Epithelial cell of proximal tubule (primary cell): ENCODE results near the gene DOCK2. TPM values are rescaled to one million over a fixed set of nuclear protein-coding genes. Genes with fewer than 3 reads are reported as not detected.
"Not testable (repeated sequence)": the region's sequence is repeated elsewhere in the genome, so short reads cannot be mapped to it uniquely, and the experiment has no call there.

ENCODE experiments used
- DNase-seq: peaks from one replicate; pipeline ENCODE4 v3.0.0-alpha.2; 2011; ENCODE audit warnings: low read depth
- H3K4me3 ChIP-seq: 2 replicates; pipeline ENCODE4 v1.5.1; 2011; ENCODE audit warnings: low read depth, mild to moderate bottlenecking, low read length
- total RNA-seq: library from RNA; depleted of rRNA; stranded (reverse); fragments of >200 nt; gene quantifications from 2 replicates; pipeline ENCODE4 v1.2.3, GENCODE V29; 2015
- TF ChIP-seq, protein P1 (sequence below): conservative IDR thresholded peaks from 2 replicates; pipeline ENCODE4 v1.5.1; 2012; ENCODE audit warnings: low read depth, mild to moderate bottlenecking, low read length

Gene DOCK2
- total RNA-seq, 1 donor from 2014 or later, result 30.4 TPM

DNA sequence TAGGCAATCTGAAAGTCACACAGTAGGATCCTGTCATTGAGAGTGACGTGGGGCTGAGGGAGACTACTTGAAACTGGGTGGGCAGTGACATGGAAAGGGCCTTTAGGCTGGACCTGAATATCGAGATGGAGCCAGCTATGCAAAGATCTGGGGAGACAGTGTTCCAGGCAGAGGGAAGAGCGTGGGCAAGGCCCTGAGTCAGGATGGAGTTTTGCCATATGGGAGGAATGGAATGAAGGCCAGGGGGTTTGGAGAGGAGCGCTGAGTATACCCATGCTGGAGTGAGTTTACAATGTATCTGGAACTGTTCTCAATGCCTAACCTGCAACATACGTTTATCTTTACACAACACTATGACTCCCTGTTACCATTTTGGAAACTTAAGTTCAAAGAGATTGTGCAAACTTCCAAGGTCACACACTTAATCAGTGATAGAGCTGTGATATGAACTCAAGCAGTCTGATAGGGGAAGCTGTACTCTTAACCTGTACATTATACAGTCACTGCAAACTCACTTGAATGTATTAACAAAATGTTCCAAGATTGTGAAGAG is 309.7 kb downstream of the DOCK2 start:
- no peak for DNase-seq
- TF ChIP-seq, protein P1, sequence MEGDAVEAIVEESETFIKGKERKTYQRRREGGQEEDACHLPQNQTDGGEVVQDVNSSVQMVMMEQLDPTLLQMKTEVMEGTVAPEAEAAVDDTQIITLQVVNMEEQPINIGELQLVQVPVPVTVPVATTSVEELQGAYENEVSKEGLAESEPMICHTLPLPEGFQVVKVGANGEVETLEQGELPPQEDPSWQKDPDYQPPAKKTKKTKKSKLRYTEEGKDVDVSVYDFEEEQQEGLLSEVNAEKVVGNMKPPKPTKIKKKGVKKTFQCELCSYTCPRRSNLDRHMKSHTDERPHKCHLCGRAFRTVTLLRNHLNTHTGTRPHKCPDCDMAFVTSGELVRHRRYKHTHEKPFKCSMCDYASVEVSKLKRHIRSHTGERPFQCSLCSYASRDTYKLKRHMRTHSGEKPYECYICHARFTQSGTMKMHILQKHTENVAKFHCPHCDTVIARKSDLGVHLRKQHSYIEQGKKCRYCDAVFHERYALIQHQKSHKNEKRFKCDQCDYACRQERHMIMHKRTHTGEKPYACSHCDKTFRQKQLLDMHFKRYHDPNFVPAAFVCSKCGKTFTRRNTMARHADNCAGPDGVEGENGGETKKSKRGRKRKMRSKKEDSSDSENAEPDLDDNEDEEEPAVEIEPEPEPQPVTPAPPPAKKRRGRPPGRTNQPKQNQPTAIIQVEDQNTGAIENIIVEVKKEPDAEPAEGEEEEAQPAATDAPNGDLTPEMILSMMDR, result no peak
- no peak overlapping the region for H3K4me3 ChIP-seq

DNA sequence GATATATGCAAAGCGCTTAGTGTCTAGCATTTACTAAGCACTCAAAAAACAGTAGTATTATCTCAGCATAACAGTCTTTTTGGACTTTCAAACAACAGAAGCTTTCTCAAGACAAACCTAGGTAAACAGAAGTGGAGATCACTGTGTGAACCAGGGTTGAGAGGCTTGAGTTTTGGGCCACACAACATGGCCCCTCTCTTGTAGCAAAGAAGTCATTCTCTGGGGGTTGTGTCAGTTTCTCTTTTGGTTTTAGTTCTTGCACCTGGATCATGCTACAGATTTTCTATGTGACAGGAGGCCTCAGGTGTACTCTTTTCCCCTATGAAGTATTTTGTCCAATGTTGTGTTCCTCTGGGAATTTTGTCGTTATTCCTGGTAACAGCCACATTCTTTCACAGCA is 313.3 kb downstream of the DOCK2 start:
- TF ChIP-seq, protein P1, result no peak
- no peak for DNase-seq
- H3K4me3 ChIP-seq, result no peak overlapping the region

DNA sequence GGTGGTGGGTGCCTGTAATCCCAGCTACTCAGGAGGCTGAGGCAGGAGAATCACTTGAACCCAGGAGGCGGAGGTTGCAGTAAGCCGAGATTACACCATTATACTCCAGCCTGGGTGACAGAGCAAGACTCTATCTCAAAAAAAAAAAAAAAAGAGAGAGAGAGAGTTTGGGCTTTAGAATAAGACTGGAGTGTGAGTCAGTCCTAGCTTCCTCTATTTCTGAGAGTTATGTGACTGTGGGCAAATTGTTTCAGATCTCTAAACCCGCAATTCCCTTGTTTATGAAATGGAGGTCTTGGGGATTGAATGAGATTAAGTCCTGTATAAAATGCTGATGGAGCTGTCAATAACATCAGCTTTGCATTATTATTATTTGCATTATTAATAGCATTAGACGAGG is 316.1 kb downstream of the DOCK2 start:
- H3K4me3 ChIP-seq, DNase-seq: not testable (repeated sequence)

DNA sequence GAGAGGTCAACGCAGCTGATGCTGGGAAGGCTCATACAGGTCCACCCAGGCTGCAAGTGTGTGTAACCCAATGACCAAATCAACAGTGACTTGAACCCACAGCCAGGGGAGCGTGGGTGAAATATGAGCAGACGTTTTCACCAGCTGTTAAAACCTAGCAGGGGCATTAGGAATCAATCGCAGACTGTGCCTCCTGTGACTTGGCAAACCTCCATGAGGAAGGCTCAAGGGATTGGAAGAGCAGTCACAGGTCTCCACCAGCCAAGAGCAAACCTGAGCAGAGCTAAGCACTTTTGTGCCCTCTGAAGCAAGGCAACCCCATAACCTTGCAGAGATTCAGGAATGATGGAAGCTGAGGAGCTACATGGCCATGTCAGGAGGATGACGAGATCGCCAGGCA is 317.7 kb downstream of the DOCK2 start:
- no peak for DNase-seq
- no peak overlapping the region for H3K4me3 ChIP-seq
- TF ChIP-seq, protein P1, result no peak

DNA sequence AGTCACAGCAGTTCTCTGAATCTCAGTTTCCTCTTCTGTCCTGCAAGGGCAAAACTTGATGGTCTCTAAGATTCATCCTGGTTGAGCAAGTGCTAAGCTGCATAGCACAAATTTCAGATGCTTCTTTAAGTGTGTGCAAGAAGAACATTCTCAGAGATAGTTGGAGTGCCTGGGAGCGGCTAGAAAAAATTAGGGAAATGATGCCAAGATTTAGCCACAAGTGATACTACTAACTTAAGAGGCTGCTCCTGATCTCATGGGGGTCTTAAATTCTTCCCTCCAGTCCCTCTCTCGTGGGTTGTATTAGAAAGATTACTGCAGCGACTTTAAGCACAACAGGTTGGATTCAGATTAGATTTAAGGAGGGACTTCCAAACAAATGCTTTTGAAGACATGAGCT is 319.1 kb downstream of the DOCK2 start:
- no peak overlapping the region for H3K4me3 ChIP-seq
- no peak for DNase-seq
- TF ChIP-seq, protein P1, result no peak

DNA sequence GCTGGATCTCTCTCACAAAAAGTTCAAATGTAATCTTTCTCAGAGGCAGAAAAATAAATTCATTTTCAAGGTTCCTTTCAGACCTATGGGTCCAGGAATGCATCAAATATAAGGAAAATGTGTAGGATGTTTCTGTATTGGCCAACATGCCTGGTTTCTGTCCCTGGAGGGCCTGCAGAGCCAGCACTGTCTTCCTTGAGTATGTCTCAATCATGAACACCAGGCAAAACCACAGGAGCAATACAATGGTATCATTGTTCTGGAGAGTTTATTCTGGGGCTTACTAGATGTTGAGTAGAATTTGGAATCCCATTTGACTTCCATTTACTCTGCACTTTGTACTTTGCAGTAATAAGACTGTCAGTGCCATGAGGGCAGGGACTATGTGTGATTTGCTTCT is 319.7 kb downstream of the DOCK2 start:
- no peak overlapping the region for H3K4me3 ChIP-seq
- no peak for DNase-seq
- TF ChIP-seq, protein P1, result no peak

DNA sequence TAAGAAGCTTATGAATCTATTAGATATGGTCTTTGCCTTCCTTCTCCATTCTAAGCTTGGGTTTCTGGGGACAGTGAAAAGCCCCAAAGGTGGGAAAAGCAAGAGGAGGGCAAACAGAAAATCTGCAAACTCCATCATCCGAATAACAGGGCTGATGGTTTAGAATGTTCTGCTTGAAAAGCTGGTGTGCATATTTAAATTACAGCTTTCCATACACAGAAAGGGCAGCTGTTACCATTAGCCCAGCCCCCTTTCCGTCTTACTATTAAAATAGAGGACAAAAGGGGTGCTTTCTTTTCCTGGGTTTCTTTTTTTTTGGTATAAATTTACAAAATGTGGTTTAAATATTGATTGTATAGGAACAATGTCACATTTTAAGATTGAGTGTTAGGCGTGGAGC is 321.2 kb downstream of the DOCK2 start:
- TF ChIP-seq, protein P1, result no peak
- DNase-seq, result no peak
- H3K4me3 ChIP-seq, result no peak overlapping the region

DNA sequence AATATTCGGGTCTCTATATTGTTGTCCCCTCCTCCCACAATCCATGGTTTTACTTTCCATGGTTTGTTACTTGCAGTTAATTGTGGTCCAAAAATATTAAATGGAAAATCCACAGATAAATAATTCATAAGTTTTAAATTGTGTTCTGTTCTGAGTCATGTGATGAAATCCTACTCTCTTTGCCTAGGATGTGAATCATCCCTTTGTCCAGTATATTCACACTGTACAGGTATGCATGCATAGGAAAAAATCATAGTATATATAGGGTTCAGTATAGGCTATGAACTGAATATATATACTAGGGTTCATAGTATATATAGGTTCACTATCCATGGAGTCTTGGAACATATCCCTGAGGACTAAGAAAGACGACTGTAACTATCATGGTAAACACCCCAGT is 323.6 kb downstream of the DOCK2 start:
- TF ChIP-seq, protein P1, result no peak
- H3K4me3 ChIP-seq, result no peak overlapping the region
- no peak for DNase-seq
